H1 (cell line): ENCODE results near the gene SPINT2. TPM values are rescaled to one million over a fixed set of nuclear protein-coding genes. Genes with fewer than 3 reads are reported as not detected.

ENCODE experiments used
- CTCF ChIA-PET: fragments of 300-600 bp; sonication (Branson Sonifier 250); formaldehyde crosslinking; loops from one replicate; lab custom pipeline; 2021; ENCODE audit not compliant: partially characterized antibody; lab: Charles Lee
- POLR2A ChIA-PET: fragments of 300-600 bp; sonication (Branson Sonifier 250); formaldehyde crosslinking; loops from one replicate; lab custom pipeline; 2021; ENCODE audit warnings: inconsistent platforms; ENCODE audit not compliant: partially characterized antibody; lab: Charles Lee
- DNase-seq, 2 experiments: peaks; one replicate each; pipeline versions ENCODE4 v3.0.0 to v3.0.0-alpha.2; 2010 to 2022; ENCODE audit warnings: low spot score in 2 of 2, low read depth in 1 of 2, mixed read lengths in 1 of 2
- FAIRE-seq: peaks from 2 replicates; lab custom pipeline; 2011; peaks lifted over from hg19 to GRCh38; lab: Jason Lieb, UNC
- H2AFZ ChIP-seq: 2 replicates; pipeline ENCODE4 v1.8.1; 2012; ENCODE audit warnings: low read length, inconsistent platforms
- H2AK5ac ChIP-seq: 2 replicates; pipeline ENCODE4 v1.6.1; 2013; ENCODE audit warnings: low read depth, low read length
- H2BK120ac ChIP-seq: replicated peaks from 2 replicates; pipeline ENCODE3; 2013; ENCODE audit warnings: low read depth, low read length, inconsistent platforms
- H2BK12ac ChIP-seq: 2 replicates; pipeline ENCODE4 v1.6.1; 2013; ENCODE audit warnings: low read depth, low read length
- H2BK15ac ChIP-seq: 2 replicates; pipeline ENCODE4 v1.6.1; 2013; ENCODE audit warnings: low read length
- H2BK20ac ChIP-seq: 2 replicates; pipeline ENCODE4 v1.6.1; 2013; ENCODE audit warnings: low read length
- H2BK5ac ChIP-seq: 2 replicates; pipeline ENCODE4 v1.6.1; 2013; ENCODE audit warnings: low read depth, low read length
- H3K14ac ChIP-seq: 2 replicates; pipeline ENCODE4 v1.6.1; 2013; ENCODE audit warnings: inconsistent platforms; ENCODE audit not compliant: insufficient read length
- H3K18ac ChIP-seq: 2 replicates; pipeline ENCODE4 v1.6.1; 2013; ENCODE audit warnings: low read length; ENCODE audit errors: extremely low read depth
- H3K23ac ChIP-seq: 2 replicates; pipeline ENCODE4 v1.6.1; 2013; ENCODE audit warnings: inconsistent platforms; ENCODE audit not compliant: insufficient read length
- H3K23me2 ChIP-seq: 2 replicates; pipeline ENCODE4 v1.6.1; 2013; ENCODE audit warnings: low read depth, low read length
- H3K27ac ChIP-seq: 2 replicates; pipeline ENCODE4 v1.6.1; 2011; ENCODE audit warnings: low read depth, low read length, inconsistent platforms
- H3K27me3 ChIP-seq, 4 experiments: replicated peaks in 1 of 4; 1 replicate in 1 of 4; 2 replicates in 3 of 4; pipeline versions ENCODE4 v1.6.1 to v1.8.1; 2011 to 2013; ENCODE audit warnings: low read length in 3 of 4, mild to moderate bottlenecking in 3 of 4, inconsistent platforms in 2 of 4, mixed read lengths in 2 of 4, moderate library complexity in 1 of 4; ENCODE audit not compliant: control insufficient read depth in 3 of 4, insufficient read depth in 3 of 4; ENCODE audit errors: extremely low read depth in 1 of 4
- H3K36me3 ChIP-seq, 4 experiments: 2 replicates each; pipeline versions ENCODE4 v1.6.1 to v1.8.1; 2011 to 2013; ENCODE audit warnings: mild to moderate bottlenecking in 4 of 4, low read length in 3 of 4, moderate library complexity in 2 of 4, control low read depth in 1 of 4, inconsistent platforms in 1 of 4; ENCODE audit not compliant: insufficient read depth in 4 of 4, control insufficient read depth in 2 of 4
- H3K4ac ChIP-seq: replicated peaks from 2 replicates; pipeline ENCODE3; 2013; ENCODE audit warnings: low read length, low read depth, mixed read lengths, inconsistent platforms; ENCODE audit not compliant: insufficient read length
- H3K4me1 ChIP-seq, 4 experiments: replicated peaks in 1 of 4; 1 replicate in 1 of 4; 2 replicates in 3 of 4; pipeline versions ENCODE4 v1.6.1 to v1.8.1; 2011 to 2013; ENCODE audit warnings: low read length in 3 of 4, inconsistent platforms in 2 of 4, mixed read lengths in 1 of 4; ENCODE audit not compliant: insufficient read depth in 4 of 4, control insufficient read depth in 3 of 4
- H3K4me2 ChIP-seq, 2 experiments: 2 replicates each; pipeline versions ENCODE4 v1.6.1 to v1.8.1; 2011 to 2013; ENCODE audit warnings: low read depth in 2 of 2, low read length in 2 of 2, control low read depth in 1 of 2, inconsistent platforms in 1 of 2, mild to moderate bottlenecking in 1 of 2; ENCODE audit not compliant: insufficient read depth in 1 of 2
- H3K4me3 ChIP-seq, 4 experiments: fragments of 200-600, 300-600 bp in 1 of 4; sonication (generic), shearing (Covaris generic), sonication (Bioruptor Twin) in 1 of 4; 2 replicates each; pipeline versions ENCODE4 v1.5.1 to v1.8.1; 2011 to 2016; ENCODE audit warnings: low read length in 4 of 4, low read depth in 3 of 4, control low read depth in 2 of 4, inconsistent platforms in 2 of 4, mild to moderate bottlenecking in 2 of 4, mixed read lengths in 1 of 4, moderate library complexity in 1 of 4; ENCODE audit not compliant: insufficient read depth in 2 of 4; ENCODE audit errors: extremely low read depth in 1 of 4
- H3K56ac ChIP-seq: replicated peaks from 2 replicates; pipeline ENCODE3; 2013; ENCODE audit warnings: low read depth, mild to moderate bottlenecking, mixed read lengths, low read length, inconsistent platforms; ENCODE audit not compliant: insufficient read length
- H3K79me1 ChIP-seq: 2 replicates; pipeline ENCODE4 v1.6.1; 2013; ENCODE audit warnings: low read depth, low read length, control low read depth
- H3K79me2 ChIP-seq, 2 experiments: 2 replicates each; pipeline versions ENCODE4 v1.6.1 to v1.8.1; 2012 to 2013; ENCODE audit warnings: low read length in 2 of 2, mild to moderate bottlenecking in 2 of 2, inconsistent platforms in 1 of 2; ENCODE audit not compliant: insufficient read depth in 2 of 2, control insufficient read depth in 1 of 2
- H3K9ac ChIP-seq, 4 experiments: replicated peaks in 1 of 4; 1 replicate in 1 of 4; 2 replicates in 3 of 4; pipeline versions ENCODE4 v1.6.1 to v1.8.1; 2011 to 2013; ENCODE audit warnings: low read depth in 3 of 4, low read length in 3 of 4, control low read depth in 2 of 4, mild to moderate bottlenecking in 2 of 4, moderate library complexity in 2 of 4, inconsistent platforms in 1 of 4; ENCODE audit errors: extremely low read depth in 1 of 4
- H3K9me3 ChIP-seq, 2 experiments: 2 replicates each; pipeline versions ENCODE4 v1.6.1 to v1.8.1; 2012 to 2013; ENCODE audit warnings: mild to moderate bottlenecking in 2 of 2, moderate library complexity in 2 of 2, control low read depth in 1 of 2, inconsistent platforms in 1 of 2, low read depth in 1 of 2, low read length in 1 of 2, mixed read lengths in 1 of 2; ENCODE audit not compliant: insufficient read depth in 2 of 2
- H4K20me1 ChIP-seq, 2 experiments: replicated peaks in 1 of 2; 2 replicates each; pipeline versions ENCODE3 to v1.8.1; 2011 to 2013; ENCODE audit warnings: inconsistent platforms in 2 of 2, low read length in 2 of 2, mild to moderate bottlenecking in 1 of 2; ENCODE audit not compliant: insufficient read depth in 2 of 2, control insufficient read depth in 1 of 2
- H4K5ac ChIP-seq: 2 replicates; pipeline ENCODE4 v1.6.1; 2013; ENCODE audit warnings: low read length, low read depth, mixed read lengths, inconsistent platforms; ENCODE audit not compliant: insufficient read length
- H4K8ac ChIP-seq: 2 replicates; pipeline ENCODE4 v1.8.0; 2013; ENCODE audit warnings: mild to moderate bottlenecking, moderate library complexity, low read length, inconsistent platforms; ENCODE audit not compliant: insufficient read depth; ENCODE audit errors: extremely low read depth
- H4K91ac ChIP-seq: replicated peaks from 2 replicates; pipeline ENCODE3; 2013; ENCODE audit warnings: low read length, mixed read lengths, inconsistent platforms; ENCODE audit not compliant: insufficient read length
- EGR1 ChIP-seq: IDR thresholded peaks from 2 replicates; pipeline ENCODE4 v1.6.1; 2011; ENCODE audit warnings: low read depth, low read length, borderline replicate concordance
- whole genome bisulfite sequencing, 2 experiments: shearing (Covaris generic) in 1 of 2; methylation state at CpG; one replicate each; pipeline versions ENCODE4 v1.1.6 to v1.1.7; 2013 to 2015; ENCODE audit warnings: low lambda C conversion rate in 2 of 2, mixed read lengths in 2 of 2, inconsistent platforms in 1 of 2, low coverage in 1 of 2, missing lambda C conversion rate in 1 of 2; ENCODE audit not compliant: insufficient replicate concordance in 2 of 2, insufficient coverage in 1 of 2, insufficient read length in 1 of 2; ENCODE audit errors: extremely low coverage in 1 of 2, missing lambda C conversion rate in 1 of 2; 5-methylcytosine and 5-hydroxymethylcytosine counted together
- polyA plus RNA-seq, 7 experiments: library from polyadenylated mRNA; depleted of rRNA in 3 of 7; stranded (reverse) in 5 of 7; unstranded in 2 of 7; fragments of >200 nt in 5 of 7; fragments of 200-250 nt in 2 of 7; gene quantifications; 1 replicate in 5 of 7; 2 replicates in 1 of 7; 4 replicates in 1 of 7; pipeline versions ENCODE4 v1.2.1 to v1.2.3, GENCODE V29; 2011 to 2013; ENCODE audit warnings: missing spikeins in 2 of 7, mixed read lengths in 2 of 7
- total RNA-seq: library from RNA; stranded (reverse); fragmentation: NEBNext Ultra II Directional; extraction: Animal tissue kit (Norgen Biotek cat#: 25700); gene quantifications from 2 replicates; pipeline ENCODE4 v1.2.1, GENCODE V29; 2021

The SPINT2 gene
- total and polyA plus RNA-seq, 2 of the 8 experiments (the other 6 are each of a cell fraction or from before 2014, with no cell fraction given), result 294 to 296 TPM

DNA sequence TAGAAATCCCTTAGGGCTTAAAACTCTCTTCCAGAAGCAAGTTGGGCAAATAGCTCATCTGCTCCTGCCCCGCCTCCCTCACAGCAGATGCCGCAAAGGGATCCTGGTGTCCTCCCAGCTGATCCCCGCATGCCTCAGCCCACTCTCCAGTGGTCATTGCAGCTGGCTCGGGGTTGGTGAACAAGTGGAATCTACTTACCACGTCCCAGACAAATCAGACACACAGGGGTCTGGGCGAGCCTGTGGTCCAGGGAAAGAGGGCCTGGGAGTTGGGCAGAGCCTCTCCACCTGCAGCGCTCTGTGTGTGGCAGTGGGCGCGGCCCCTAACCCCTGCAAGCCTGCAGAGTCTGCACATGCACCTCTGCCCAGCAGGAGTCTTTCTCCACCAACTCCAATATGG, 28.9 kb downstream of the SPINT2 start:
- no peaks in the 10 kb centered on the region for H3K23me2 ChIP-seq
- H4K20me1 ChIP-seq, result peaks cover 2 to 5% of the 10 kb centered on the region in 2 experiments
- no peak overlapping the region for H3K23ac ChIP-seq
- FAIRE-seq, result no peak
- H3K9me3 ChIP-seq, result peaks cover 0 to 3% of the 10 kb centered on the region in 2 experiments; a peak in 1 of 4 replicates
- H3K79me1 ChIP-seq, result no peaks in the 10 kb centered on the region
- H3K56ac ChIP-seq, result no peak overlapping the region
- no peak overlapping the region for H2AK5ac ChIP-seq
- POLR2A ChIA-PET, result interaction anchor here (1.0 to 4.3 kb wide), 6 partner anchors 8 to 58 kb away, joined by 3 to 34 read pairs (median 6); partner anchors contain the start of gene C19orf33
- H3K9ac ChIP-seq, result no peak overlapping the region; a peak in 1 of 7 replicates
- H4K91ac ChIP-seq, result no peak overlapping the region
- no peak overlapping the region for H2BK15ac ChIP-seq
- H3K4ac ChIP-seq, result no peak overlapping the region
- no peak for DNase-seq
- H3K4me3 ChIP-seq, result no peak overlapping the region
- CTCF ChIA-PET, result interaction anchor here (0.5 to 1.1 kb wide), 6 partner anchors 10 to 986 kb away, joined by 3 to 6 read pairs (median 5); no protein-coding TSS in a partner anchor
- H3K14ac ChIP-seq, result no peak overlapping the region
- no peak overlapping the region for H3K18ac ChIP-seq
- no peak overlapping the region for H2BK20ac ChIP-seq
- WGBS, 2 experiments, result 97% methylated on average over 7 of the region's 9 CpGs; no CpG with 5 or more reads in 1 of the 2 experiments
- H3K27me3 ChIP-seq, result no peaks in the 10 kb centered on the region
- no peak for TF ChIP-seq EGR1
- peaks cover 14 to 40% (median 34%) of the 10 kb centered on the region in 4 experiments for H3K36me3 ChIP-seq
- no peak overlapping the region for H2BK5ac ChIP-seq
- no peak overlapping the region for H2AFZ ChIP-seq
- no peak overlapping the region for H4K8ac ChIP-seq
- no peaks in the 10 kb centered on the region for H3K4me1 ChIP-seq
- H3K79me2 ChIP-seq, result no peaks in the 10 kb centered on the region
- no peak overlapping the region for H2BK12ac ChIP-seq
- H2BK120ac ChIP-seq, result no peak overlapping the region
- no peak overlapping the region for H3K27ac ChIP-seq
- H4K5ac ChIP-seq, result no peak overlapping the region
- no peak overlapping the region for H3K4me2 ChIP-seq
